Gastrocnemius medialis (tissue), 4 donors: ENCODE measurements around the gene ASTN2. TPM values are rescaled to one million over a fixed set of nuclear protein-coding genes. Genes with fewer than 3 reads are reported as not detected.

Experiments used
- ATAC-seq, 2 donors: fragments of 150-250 bp; one replicate each; pipeline ENCODE4 v1.9.1; 2016
- DNase-seq, 2 donors: peaks; one replicate each; pipeline ENCODE4 v3.0.0-alpha.2; 2019
- H3K27ac ChIP-seq, 4 donors: fragments of 200-600 bp; sonication (generic); 1 replicate in 1 of 4; 2 replicates in 3 of 4; pipeline ENCODE4 v1.5.1; 2016 to 2018; ENCODE audit warnings: mild to moderate bottlenecking in 2 of 4, moderate library complexity in 1 of 4
- H3K27me3 ChIP-seq, 3 donors: fragments of 200-600 bp; sonication (generic) in 2 of 3; 1 replicate in 1 of 3; 2 replicates in 2 of 3; pipeline versions ENCODE4 v1.5.1 to v1.6.0; 2016 to 2019; ENCODE audit warnings: mild to moderate bottlenecking in 1 of 3, moderate library complexity in 1 of 3
- H3K36me3 ChIP-seq, 2 donors: fragments of 200-600 bp; sonication (generic) in 1 of 2; one replicate each; pipeline ENCODE4 v1.5.1; 2017 to 2018
- H3K4me1 ChIP-seq, 2 donors: fragments of 200-600 bp; sonication (generic) in 1 of 2; one replicate each; pipeline ENCODE4 v1.5.1; 2016 to 2017; ENCODE audit warnings: mild to moderate bottlenecking in 2 of 2
- H3K4me3 ChIP-seq, 4 donors: fragments of 200-600 bp; sonication (generic) in 3 of 4; 1 replicate in 1 of 4; 2 replicates in 3 of 4; pipeline ENCODE4 v1.5.1; 2016 to 2019; ENCODE audit warnings: mild to moderate bottlenecking in 2 of 4
- H3K9me3 ChIP-seq, 3 donors: fragments of 200-600 bp; sonication (generic) in 2 of 3; 1 replicate in 1 of 3; 2 replicates in 2 of 3; pipeline ENCODE4 v1.5.1; 2016 to 2019
- POLR2A ChIP-seq, 2 donors: fragments of 450-650 bp; IDR thresholded peaks; one replicate each; pipeline ENCODE4 v1.6.1; 2017; ENCODE audit warnings: antibody characterized with exemption in 2 of 2, mild to moderate bottlenecking in 2 of 2, moderate library complexity in 2 of 2
- in situ Hi-C, 4 donors: fragments of 200-750 bp; cut with MboI; loops; one replicate each; pipeline versions ENCODE4 v1.15.0 to v1.8.0; 2017; ENCODE audit warnings: low sequenced_read_pairs in 4 of 4
- intact Hi-C: fragments of 100-400 bp; cut with DNase I; formaldehyde crosslinking; loops from one replicate; pipeline ENCODE4 v1.15.1; 2023; ENCODE audit warnings: low total_unique reads
- total RNA-seq, 4 donors: library from RNA; depleted of rRNA; stranded (reverse); fragments of >200 nt; gene quantifications; one replicate each; pipeline versions ENCODE4 v1.1.0 to v1.2.3, GENCODE V29; 2016
- TF ChIP-seq, protein P1 (sequence below), 5 experiments: fragments of 450-650 bp in 3 of 5; fragments of 200-600 bp in 2 of 5; sonication (generic) in 2 of 5; IDR thresholded peaks in 4 of 5; conservative IDR thresholded peaks in 1 of 5; 1 replicate in 4 of 5; 2 replicates in 1 of 5; pipeline ENCODE4 v1.5.1; 2016 to 2019; ENCODE audit warnings: antibody characterized with exemption in 5 of 5, mild to moderate bottlenecking in 3 of 5, moderate library complexity in 3 of 5

Gene ASTN2
- total RNA-seq, 4 donors from 2014 or later: 2.5 to 4.6 (median 3.7) TPM

DNA sequence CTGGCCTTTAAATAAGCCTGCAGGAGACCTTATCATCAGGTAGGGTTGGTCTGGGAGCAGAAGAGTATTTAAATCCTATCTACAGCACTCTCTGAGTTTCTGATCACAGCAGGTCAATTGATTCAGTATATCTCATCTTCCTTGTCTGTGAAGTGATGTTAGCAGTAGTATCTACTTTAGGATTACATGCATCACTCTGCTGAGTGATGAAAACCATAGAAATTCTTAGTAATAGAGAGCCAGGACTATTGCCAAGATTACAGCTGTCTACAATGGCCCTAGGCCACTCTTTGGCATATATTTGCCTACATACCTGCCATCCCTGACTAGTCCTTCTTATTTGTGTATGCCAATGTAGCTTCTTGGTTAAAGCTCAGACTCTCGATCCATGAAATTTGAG is 183.8 kb downstream of the ASTN2 start:
- no peak overlapping the region for H3K4me3 ChIP-seq
- no peaks in the 10 kb centered on the region for H3K9me3 ChIP-seq
- in situ Hi-C loops (loop anchor here in 1 of 4 donors (25.0 kb wide), 1 partner anchor 94 kb away; no protein-coding TSS in a partner anchor), intact Hi-C loops (no loop called here)
- no peak for TF ChIP-seq POLR2A (IDR thresholded peaks at IDR 0.05)
- TF ChIP-seq, protein P1, sequence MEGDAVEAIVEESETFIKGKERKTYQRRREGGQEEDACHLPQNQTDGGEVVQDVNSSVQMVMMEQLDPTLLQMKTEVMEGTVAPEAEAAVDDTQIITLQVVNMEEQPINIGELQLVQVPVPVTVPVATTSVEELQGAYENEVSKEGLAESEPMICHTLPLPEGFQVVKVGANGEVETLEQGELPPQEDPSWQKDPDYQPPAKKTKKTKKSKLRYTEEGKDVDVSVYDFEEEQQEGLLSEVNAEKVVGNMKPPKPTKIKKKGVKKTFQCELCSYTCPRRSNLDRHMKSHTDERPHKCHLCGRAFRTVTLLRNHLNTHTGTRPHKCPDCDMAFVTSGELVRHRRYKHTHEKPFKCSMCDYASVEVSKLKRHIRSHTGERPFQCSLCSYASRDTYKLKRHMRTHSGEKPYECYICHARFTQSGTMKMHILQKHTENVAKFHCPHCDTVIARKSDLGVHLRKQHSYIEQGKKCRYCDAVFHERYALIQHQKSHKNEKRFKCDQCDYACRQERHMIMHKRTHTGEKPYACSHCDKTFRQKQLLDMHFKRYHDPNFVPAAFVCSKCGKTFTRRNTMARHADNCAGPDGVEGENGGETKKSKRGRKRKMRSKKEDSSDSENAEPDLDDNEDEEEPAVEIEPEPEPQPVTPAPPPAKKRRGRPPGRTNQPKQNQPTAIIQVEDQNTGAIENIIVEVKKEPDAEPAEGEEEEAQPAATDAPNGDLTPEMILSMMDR (IDR thresholded peaks at IDR 0.05 in 4 of 5, conservative IDR thresholded peaks at IDR 0.05 in 1 of 5): no peak
- H3K4me1 ChIP-seq: no peaks in the 10 kb centered on the region
- no peak for ATAC-seq
- H3K27ac ChIP-seq: no peak overlapping the region
- no peak for DNase-seq
- no peaks in the 10 kb centered on the region for H3K27me3 ChIP-seq
- H3K36me3 ChIP-seq: no peaks in the 10 kb centered on the region

DNA sequence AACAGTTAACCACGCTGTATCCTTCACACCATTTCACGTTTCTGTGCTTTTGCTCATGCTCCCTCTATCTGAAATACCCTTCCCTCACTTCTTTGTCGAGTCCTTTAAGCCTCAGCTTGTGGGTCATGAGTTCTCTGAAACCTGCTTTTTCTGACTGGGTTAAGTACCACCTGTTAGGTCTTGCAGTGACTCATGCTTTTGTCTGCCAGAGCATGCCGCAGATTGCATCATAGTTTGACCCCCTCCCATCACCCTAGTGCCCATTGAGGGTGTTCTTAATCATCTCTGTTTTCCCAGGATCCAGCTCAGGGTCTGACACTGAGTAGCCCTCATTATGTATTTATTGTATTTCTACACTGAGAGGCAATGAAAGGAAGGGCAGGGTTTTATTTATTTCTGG is 190.2 kb downstream of the ASTN2 start:
- Histone ChIP-seq H3K27ac (no peak overlapping the region), H3K4me1 (no peaks in the 10 kb centered on the region), H3K36me3 (no peaks in the 10 kb centered on the region), H3K9me3 (no peaks in the 10 kb centered on the region), H3K4me3 (no peak overlapping the region), H3K27me3 (no peaks in the 10 kb centered on the region)
- DNase-seq (no peak), ATAC-seq (no peak)
- no peak for TF ChIP-seq POLR2A (IDR thresholded peaks at IDR 0.05)
- TF ChIP-seq, protein P1 (IDR thresholded peaks at IDR 0.05 in 4 of 5, conservative IDR thresholded peaks at IDR 0.05 in 1 of 5): no peak
- in situ Hi-C loops (loop anchor here in 1 of 4 donors (25.0 kb wide), 1 partner anchor 87 kb away; no protein-coding TSS in a partner anchor), intact Hi-C loops (no loop called here)

DNA sequence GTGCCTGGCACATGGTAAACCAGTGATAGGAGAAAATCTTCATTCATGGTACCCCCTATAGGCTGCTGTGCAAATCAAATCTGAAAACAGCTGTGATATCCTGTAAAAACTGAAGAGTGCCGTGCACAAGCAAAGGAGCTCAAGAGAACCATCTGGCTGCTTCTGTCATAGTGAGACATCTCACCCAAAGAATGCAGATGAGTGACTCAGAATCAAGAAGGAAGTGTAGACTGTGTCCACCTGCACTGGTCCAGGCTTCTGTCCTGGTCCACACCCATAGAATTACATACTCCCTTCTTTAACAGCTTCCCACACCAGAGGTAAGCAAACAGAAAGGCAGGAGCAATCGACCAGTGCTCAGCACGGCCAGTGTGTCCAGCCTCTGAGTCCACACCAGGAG is 195.9 kb downstream of the ASTN2 start:
- Histone ChIP-seq H3K4me3 (no peak overlapping the region), H3K27me3 (no peaks in the 10 kb centered on the region), H3K27ac (no peak overlapping the region), H3K9me3 (no peaks in the 10 kb centered on the region), H3K36me3 (no peaks in the 10 kb centered on the region), H3K4me1 (no peaks in the 10 kb centered on the region)
- in situ Hi-C loops (no loop called here), intact Hi-C loops (no loop called here)
- TF ChIP-seq, protein P1 (IDR thresholded peaks at IDR 0.05 in 4 of 5, conservative IDR thresholded peaks at IDR 0.05 in 1 of 5): no peak
- TF ChIP-seq POLR2A (IDR thresholded peaks at IDR 0.05): no peak
- no peak for ATAC-seq
- DNase-seq: no peak

DNA sequence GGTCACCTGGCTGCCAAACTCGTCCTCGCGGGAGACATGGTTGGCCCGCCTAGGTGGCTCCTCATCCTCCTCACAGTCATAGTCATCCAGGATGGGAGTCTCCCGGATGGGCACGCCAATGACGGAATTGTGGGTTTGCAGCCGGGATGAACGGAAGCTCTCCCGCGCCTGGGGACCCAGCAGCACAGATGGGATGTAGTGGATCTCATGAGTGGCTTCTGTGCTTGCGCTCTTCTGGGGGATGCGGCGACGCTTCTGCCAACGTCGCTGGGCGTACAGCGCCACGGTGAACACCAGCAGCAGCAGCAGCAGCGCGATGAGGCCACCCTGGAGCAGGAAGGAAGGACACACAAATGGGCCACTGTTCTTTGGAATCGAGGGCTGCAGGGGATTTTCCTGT is 200.4 kb downstream of the ASTN2 start:
- no peak for TF ChIP-seq POLR2A (IDR thresholded peaks at IDR 0.05)
- TF ChIP-seq, protein P1 (IDR thresholded peaks at IDR 0.05 in 4 of 5, conservative IDR thresholded peaks at IDR 0.05 in 1 of 5): no peak
- Histone ChIP-seq H3K27me3 (no peaks in the 10 kb centered on the region), H3K4me3 (no peak overlapping the region), H3K27ac (no peak overlapping the region), H3K9me3 (no peaks in the 10 kb centered on the region), H3K4me1 (no peaks in the 10 kb centered on the region), H3K36me3 (no peaks in the 10 kb centered on the region)
- intact Hi-C loops (no loop called here), in situ Hi-C loops (no loop called here)
- DNase-seq: no peak
- no peak for ATAC-seq

DNA sequence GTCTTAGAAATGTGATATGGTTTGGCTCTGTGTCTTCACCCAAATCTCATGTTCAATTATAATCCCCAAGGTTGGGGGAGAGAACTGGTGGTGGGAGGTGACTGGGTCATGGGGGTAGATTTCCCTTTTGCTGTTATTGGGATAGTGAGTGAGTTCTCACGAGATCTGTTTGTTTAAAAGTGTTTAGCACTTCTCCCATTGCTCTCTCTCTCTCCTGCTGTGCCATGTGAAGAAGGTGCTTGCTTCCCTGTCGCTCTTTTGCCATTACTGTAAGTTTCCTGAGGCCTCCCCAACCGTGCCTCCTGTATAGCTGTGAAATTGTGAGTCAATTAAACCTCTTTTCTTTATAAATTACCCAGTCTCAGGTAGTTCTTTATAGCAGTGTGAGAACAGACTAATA is 203.6 kb downstream of the ASTN2 start:
- no peaks in the 10 kb centered on the region for H3K4me1 ChIP-seq
- no peak for ATAC-seq
- no peaks in the 10 kb centered on the region for H3K27me3 ChIP-seq
- no peak overlapping the region for H3K27ac ChIP-seq
- in situ Hi-C loops: no loop called here
- H3K9me3 ChIP-seq: no peaks in the 10 kb centered on the region
- no peaks in the 10 kb centered on the region for H3K36me3 ChIP-seq
- TF ChIP-seq POLR2A (IDR thresholded peaks at IDR 0.05): no peak
- TF ChIP-seq, protein P1 (IDR thresholded peaks at IDR 0.05 in 4 of 5, conservative IDR thresholded peaks at IDR 0.05 in 1 of 5): no peak
- intact Hi-C loops: no loop called here
- no peak overlapping the region for H3K4me3 ChIP-seq
- DNase-seq: no peak
